ENCODE data around the gene CCDC180.

Gene CCDC180

GRCh38 chr9:97357056-97357455 lies 49.6 kb downstream of the CCDC180 start:
- H3K4me3 Mint-ChIP-seq = no peak overlapping the region
- ATAC-seq (replicated peaks) = no peak

More at GRCh38 chr9:97357056-97357455, 49.6 kb downstream of the CCDC180 start:
- no peak for DNase-seq
- Mint-ChIP-seq H3K4me1 (ENCODE audit: low read depth in 2 of 2) (no peaks in the 10 kb centered on the region), H3K36me3 (ENCODE audit: insufficient read depth) (peaks cover 5% of the 10 kb centered on the region), H3K9me3 (no peaks in the 10 kb centered on the region), H3K27me3 (no peaks in the 10 kb centered on the region), H3K27ac (no peak overlapping the region)
